Hindlimb muscle (tissue), 1 donor: ENCODE results near the gene KCNE1. TPM values are rescaled to one million over a fixed set of nuclear protein-coding genes. Genes with fewer than 3 reads are reported as not detected.
"Not testable (repeated sequence)": the region's sequence is repeated elsewhere in the genome, so short reads cannot be mapped to it uniquely, and the experiment has no call there.

Experiments used
- DNase-seq: peaks from one replicate; pipeline ENCODE4 v3.0.0-alpha.2; 2013
- polyA plus RNA-seq: library from polyadenylated mRNA; unstranded; fragments of 120-200 nt; gene quantifications from one replicate; pipeline ENCODE4 v1.2.1, GENCODE V29; 2013; ENCODE audit not compliant: insufficient read length

KCNE1 gene
- polyA plus RNA-seq, 1 donor = 0.28 TPM

DNA sequence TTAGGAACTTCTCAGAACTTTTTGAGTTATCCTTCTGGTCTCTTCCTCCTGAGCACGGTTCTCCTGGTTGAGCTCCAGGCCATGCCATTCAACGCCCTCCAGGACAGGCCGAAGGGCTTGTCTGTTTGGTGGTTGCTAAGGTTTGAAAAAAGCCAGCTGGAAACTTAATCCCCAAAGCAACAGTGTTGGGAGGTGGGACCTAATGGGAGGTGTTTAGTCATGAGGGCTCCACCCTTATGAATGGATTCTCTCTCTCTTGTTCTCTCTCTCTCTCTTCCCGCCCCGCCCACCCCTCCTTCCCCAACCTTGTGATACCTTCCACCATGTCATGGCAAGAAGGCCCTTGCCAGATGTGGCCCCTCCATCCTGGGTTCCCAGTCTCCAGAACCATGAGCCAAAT, 829 bp downstream of the KCNE1 start:
- no peak for DNase-seq

DNA sequence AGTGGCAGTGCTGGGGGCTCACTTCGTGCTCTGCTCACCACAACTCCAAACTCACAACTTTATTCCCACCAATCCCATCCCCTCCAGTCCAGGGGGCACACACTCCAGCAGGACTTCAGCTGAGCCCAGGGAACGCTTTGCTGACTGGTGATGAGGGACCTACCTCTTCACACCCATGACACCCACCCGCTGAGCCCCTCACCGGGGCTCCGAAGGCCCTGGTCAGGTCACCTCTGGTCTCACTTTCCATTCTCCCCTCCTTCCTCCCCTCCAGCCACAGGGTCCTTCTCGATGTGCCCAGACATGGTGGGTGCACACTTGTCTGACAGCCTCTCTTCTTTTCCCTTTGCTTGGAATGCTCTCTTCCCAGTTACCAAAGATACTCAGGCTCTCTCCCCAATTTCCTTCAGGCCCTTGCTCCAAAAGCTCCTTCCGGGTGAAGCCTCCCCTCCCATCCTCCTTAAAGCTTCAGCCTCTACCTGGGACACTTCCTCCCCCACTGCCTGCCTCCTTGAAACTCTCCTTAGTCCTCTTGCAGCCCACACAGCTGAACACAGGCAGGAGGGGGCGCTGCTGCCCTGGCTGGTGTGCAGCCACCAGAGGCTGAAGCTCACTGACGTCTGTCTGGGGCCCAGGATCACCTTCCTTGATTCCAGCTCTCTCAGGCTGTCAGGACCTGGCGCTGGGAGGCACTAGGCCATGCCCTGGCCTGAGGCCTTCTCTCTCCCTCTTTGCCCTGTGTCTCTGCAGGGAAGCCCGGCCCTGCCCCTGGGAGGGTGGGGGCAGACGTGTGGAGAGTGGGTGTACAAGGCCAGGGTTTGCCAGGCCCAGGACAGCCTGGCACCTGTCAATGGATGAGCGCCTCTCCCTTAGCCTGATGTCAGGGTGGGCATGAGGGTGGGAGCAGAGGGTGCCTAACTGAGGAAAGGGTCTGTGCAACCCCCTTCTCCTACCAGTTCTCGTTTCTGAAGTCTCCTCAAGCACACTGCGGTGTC, 1.6 kb downstream of the KCNE1 start:
- no peak for DNase-seq

DNA sequence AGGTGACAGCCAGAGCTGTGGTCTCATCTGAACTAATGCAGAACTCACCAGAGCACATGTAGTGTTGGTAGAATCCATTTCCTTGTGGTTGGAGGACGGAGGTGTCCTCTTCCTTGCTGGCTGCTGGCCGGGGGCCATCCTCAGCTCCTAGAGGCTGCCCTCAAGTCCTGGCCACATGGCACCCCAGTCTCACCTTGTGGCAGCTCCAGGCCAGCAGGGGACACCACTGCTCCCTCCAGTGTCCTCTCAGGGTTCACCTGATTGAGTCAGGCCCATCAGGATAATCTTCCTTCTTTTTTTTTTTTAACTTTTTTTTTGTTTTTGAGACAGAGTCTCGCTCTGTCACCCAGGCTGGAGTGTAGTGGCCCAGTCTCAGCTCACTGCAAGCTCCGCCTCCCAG, 2.9 kb downstream of the KCNE1 start:
- DNase-seq = no peak

DNA sequence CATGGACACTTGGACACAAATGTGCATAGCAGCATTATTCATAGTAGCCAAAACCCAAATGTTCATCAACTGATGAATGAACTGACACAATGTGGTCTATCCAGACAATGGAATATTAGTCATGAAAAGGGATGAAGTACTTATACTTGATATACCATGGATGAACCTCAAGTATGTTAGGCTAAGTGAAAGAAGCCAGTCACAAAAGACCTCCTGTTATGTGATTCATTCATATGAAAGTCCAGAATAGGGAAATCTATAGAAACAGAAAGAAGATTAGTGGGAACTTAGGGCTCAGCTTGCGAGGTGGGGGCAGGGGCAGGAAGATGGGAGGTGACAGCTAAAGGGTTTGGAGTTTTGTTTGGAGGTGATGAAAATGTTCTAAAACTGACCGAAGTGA, 7.4 kb downstream of the KCNE1 start:
- DNase-seq = no peak

DNA sequence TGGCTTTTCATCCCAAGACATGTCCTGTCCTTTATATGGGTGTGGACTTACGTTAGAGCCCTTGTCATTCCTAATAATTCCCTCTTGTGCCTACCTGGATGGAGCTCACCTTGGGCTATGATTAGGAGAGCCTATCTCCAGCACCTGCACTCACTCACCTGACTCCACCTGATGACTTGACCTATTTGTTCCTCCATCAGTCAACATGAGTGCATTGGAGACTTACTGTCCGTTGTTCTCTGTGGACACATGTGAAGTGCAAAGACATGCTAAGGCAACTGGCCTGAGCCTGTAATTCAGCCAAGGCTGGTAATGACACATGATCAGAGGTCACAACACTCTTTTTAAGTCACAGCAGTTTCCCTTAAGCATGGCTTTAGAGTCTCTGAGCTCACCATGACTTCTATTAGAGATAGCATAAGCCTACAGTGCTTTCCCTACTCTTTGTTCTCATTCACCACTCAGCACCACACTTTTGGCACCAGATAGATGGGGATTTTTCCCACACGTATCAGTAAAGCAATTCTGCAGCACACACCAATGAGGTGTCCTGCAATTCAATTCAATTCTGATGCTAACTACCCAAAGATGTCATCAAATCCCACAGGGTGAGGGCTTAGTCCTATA, 9.4 kb downstream of the KCNE1 start:
- DNase-seq = no peak

DNA sequence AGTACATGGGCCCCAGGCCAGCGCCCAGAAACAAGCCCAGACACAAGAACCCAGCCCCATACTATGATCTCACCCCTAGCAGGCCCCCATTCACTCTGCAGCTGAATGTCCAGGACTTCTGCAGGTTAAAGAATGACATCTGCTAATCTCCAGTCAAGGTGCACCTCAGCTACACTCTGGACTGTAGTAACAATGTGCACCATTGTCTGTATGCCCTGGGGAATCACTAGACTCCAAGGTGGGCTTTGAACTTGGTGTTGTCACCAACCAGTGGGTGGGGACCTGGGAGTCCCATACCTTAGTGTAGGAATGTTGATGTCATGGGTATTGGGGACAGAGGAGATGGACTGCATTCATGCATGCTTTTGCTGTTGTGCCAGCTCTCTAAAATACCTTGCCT, 10.3 kb downstream of the KCNE1 start:
- no peak for DNase-seq

DNA sequence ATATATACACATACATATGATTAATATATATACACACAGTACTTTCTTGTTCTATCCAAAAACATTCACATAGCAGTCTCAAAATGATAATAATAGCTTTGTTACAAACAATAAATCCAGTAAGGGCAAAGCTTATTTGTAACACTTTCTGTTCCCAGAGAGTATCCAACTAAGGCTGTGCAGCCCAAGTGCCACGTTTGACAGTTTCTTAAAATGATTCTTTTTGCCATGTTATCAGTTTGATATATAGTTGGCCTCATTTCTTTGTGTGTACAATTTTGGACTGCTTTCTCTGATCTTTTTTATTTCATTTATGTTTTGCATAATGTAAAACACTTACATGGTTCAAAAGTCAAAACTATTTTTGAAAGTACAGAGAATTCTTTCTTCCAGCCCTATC, 11.8 kb downstream of the KCNE1 start:
- no peak for DNase-seq

DNA sequence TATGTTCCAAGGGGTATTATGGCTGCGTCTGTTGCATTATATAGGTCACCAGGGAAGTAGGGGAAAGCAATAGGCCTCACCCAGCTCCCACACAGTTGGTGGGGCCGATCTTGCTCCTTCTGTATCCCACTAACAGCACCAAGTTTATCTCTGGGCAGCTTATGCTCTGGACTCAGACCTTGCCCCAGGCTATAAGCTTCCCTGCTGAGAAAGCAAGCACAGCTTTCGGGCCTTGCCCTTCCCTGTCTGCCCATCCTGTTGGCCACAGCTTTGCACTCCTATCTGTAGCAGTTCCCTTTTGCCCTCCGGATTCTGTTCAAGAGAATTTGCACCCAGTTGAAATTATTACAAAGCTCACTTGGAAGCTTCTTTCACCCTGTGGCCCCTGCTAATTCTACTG, 12.9 kb downstream of the KCNE1 start:
- no peak for DNase-seq

DNA sequence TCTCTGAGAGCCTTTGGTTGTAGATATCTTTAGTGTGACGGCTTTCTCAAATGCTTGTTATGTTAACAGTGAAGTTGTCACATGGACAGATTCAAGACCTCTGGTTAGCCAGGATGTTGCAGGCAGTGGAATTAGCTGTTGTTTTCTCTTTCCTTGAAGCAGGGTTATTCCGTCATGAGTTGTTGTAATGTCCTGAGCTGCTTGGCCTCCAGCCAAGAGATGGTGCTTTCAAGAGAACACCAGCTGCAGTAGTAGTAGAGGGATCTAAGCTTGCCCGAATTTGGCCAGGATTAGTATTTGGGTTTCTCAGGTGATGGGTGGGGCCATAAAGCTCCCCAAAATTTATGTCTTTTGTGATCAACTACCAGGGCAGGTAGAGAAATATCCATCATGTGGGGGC, 13.4 kb downstream of the KCNE1 start:
- DNase-seq = no peak

DNA sequence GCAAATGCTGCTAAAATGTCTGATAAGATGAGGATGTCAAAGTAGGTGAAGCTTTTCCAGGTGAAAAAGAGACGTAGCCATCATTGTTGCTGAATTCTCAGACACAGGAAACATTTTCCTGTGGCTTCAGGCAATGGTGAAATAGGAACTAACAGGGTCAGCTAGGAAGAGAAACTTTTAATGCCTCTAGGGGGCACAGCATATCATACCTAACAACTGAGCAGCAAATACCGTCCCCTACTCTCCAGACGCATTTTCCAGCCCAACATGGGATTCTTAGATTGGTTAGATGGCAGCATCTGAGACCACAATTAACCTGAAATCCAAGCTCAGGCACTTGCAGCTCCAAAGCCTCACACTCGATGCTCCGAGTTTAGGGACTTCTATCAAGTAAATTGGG, 28.2 kb downstream of the KCNE1 start:
- not testable (repeated sequence) for DNase-seq

DNA sequence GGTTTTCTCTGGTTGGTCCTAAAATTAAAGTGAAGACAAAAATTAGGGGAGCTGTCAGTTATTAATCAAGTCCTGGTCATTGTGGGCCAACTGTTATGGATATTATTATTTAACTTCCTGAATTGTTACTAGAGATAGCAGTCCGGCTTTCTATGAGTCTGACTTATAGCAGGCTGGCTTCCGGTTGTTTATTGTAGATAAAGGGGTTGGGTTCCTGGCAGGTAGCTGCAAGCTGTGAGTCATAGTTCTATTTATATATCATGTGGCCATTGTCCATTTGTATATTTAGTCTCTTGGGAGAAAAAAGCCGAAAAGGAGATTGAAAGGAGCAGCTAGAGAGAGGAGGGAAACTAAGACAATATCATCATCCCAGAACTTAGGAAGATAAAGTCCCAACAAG, 28.6 kb downstream of the KCNE1 start:
- not testable (repeated sequence) for DNase-seq

DNA sequence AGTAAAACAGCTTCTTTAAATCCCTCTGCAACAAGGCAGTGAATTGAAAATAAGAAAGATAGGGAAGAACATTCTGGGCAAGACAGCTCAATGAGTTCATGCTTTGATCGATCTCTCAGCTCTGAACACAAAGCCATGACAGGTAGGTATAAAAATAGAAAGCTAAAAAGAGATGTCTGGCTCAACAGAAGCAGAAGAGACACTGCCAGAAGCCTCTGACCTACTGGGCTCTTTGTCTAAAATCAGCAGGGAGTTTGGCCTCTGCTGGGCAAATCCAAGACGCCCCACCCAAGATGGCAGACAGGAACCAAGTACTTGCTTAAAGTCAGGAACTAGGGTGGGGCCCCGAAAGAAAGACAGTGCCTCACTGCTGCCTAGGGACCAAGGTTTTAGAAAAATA, 44.7 kb downstream of the KCNE1 start:
- not testable (repeated sequence) for DNase-seq

DNA sequence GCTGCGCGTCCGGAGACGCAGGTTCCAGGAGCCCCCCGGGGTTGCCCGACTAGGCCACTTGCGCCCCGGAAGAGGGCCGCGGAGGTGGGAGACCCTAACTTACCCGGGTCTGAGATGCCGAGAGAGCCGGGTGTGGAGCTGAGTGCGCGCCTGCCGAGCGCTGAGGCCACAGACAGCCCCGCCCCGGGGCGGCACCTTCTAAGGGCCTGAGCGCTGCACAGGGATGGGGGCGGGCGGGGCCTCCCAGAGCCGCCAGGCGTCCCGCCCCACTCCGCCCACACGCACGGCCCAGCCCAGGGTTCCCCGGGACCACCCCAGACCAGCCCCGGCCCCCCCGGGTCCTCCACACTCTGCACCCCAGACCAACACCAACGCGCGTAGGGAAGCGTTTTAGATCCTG, 52.6 kb downstream of the KCNE1 start:
- DNase-seq = not testable (repeated sequence)

DNA sequence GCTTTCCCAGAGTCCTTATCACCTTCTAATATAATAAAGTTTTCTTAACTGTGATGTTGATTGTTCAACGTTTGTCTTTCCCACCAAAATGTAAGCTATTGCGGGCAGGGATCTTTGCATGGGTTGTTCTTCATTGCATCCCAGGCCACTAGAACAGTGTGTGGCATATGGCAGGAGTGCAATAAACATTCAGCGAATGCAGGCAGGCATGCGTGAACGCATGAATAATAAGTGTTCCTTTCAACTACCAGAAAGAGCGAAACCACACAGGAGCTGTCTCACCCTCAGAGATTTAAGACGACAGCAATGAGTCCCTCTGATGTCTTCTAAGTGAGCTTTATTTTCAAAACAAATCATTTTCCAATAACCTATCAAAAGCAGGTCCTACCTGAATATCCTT, 53.7 kb downstream of the KCNE1 start:
- DNase-seq = not testable (repeated sequence)

DNA sequence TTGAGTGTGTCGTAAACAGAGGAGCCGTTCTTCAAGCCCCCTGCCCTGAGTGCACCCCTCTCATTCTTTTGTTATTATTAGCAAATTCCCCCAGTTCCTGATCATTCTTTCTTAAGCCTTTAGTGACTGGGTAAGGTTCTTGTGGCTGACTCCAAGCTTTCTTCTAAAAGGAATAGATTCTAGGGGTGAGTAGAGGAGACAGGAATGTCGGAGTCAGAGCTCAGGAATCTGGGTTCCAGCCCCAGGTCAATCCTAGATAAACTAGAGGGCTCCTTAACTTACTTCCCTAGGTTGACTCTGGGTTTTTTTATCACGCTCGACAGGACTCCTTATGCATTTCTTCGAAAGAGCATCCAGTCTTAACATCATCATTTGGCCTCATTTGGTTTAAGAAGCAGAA, 55.8 kb downstream of the KCNE1 start:
- not testable (repeated sequence) for DNase-seq

DNA sequence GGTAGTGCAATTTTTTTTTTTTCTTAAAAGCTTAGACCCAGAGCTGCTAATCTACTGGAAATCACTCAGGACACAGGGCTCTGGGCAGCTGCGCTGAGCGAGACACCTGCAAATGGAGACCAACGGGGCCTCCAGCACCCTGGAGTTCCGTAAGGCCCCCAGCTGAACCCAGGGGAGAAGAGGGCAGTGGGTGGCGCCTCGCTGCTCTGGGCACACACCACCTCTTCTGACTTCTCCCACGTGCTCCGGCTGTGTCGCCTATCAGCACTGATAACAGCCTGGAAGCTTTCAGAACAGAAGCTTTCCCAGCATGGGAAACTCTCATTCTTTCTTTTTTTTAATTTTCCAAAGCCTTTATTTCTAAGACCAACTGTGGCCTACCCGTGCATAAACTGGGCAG, 56.4 kb downstream of the KCNE1 start:
- not testable (repeated sequence) for DNase-seq

DNA sequence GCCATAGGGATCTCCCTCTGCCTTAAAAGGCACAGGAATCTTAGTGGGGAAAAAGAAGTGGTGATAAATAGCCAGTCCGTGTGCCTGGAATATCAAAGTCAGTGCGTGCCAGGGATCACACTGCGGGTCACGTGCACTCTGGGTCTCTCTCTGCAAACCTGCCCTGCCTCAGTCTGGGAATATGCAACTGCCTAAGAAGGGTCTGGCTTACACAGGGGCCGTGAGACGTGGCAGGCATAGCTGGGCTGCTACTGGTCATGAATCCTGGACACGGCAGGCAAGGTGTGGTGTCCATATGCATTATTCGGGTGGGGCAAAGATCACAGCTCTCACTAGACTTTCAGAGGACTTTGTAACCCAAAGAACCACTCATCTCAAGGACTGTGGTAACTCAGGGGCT, 65.0 kb downstream of the KCNE1 start:
- not testable (repeated sequence) for DNase-seq

DNA sequence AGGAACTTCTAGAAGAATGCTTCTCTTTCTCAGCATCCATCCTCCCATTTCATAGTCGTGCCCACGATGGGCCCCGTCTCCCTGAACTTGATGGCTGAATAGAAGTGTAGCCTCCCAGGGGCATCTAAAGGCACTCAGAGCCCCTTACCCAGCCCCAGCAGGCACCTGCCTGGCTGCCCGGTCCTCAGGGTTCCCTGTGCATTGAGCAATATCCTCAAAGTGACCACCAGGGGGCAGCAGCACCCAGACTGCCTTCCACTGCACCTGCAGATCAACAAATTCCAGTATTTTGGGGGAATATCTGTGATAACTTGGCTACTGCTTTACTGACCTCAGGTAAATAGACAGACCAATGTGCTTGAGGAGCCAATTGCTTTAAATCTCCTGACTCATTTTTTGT, 68.5 kb downstream of the KCNE1 start:
- not testable (repeated sequence) for DNase-seq

DNA sequence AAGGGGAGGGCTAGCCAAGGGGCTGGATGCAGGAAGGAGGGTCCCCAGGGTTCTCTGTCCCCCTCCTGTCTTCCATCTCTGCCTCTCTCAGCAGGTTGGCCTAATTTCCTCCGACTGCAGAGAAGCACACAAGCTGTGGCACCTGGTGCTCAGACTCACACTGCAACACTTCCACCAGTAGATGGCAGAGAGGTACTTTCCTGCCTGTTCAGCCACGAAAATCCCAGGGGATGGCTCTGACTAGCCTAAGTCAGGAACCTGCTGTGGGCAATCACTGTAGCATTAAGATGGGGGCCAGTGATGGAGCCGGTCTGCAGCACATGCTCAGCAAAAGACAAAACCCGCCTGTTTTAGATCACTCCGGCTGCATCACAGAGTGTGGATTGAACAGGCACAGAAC, 82.3 kb downstream of the KCNE1 start:
- not testable (repeated sequence) for DNase-seq

DNA sequence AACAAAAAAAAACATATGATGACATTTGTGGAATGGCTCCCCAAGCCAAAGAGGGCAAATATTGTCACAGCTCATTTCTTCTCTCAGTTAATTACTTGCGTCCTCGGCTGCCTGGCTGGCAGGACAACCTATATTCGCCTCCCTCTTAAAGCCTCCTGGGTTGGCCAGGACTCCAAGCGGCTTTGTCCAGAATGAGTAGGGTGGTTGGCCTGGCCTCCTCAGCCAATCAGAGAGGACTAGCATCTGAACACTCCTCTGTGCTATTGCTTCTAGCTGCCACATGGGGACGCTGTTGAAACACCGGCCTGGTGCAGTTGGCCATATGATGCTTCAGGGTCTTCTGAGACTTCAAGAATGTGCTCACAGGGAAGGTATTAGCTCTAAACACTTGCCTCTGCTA, 83.6 kb downstream of the KCNE1 start:
- not testable (repeated sequence) for DNase-seq

DNA sequence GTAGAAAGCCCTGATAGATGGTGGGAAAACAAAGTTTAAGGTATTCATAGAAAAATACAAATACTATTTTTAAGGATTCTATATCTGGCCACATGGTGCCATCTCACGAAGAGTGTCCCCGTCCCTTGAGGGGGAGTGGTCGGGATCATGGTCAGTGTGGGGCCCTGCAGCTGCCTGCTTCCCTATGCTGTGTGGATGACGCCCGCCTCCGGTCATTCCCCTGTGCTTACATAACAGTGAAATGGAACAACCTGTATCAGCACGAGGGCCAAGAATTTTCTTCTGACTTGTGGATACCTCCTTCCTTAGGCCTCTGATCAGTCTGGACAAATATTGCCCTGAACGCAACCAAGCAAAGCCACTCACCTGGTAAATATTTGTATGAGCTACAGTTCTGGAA, 84.7 kb downstream of the KCNE1 start:
- DNase-seq = not testable (repeated sequence)

DNA sequence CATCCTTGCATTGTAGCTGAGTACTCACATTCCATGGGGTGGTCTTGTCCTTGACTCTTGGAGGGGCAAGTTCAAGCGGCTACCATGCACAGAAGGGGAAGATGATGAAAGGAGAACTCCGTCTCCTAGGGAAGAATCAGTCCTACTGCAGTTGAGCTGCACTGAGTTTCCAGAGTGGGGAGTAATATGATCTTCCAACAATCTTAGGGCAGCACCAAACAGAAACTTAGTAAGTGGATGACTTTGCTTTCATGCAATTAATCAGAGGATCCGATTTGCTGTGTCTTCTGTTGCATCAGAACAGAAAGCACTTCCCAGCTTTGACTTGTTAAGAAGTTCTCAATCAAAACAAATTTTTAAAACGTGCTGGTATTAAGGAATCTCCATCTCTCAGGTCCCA, 88.2 kb downstream of the KCNE1 start, which contains the start of gene SMIM34:
SMIM34 (minus strand) TSS at position 147 of the 400 bp plus-strand sequence; CDS start at position 35, 112 bp downstream.
- not testable (repeated sequence) for DNase-seq

DNA sequence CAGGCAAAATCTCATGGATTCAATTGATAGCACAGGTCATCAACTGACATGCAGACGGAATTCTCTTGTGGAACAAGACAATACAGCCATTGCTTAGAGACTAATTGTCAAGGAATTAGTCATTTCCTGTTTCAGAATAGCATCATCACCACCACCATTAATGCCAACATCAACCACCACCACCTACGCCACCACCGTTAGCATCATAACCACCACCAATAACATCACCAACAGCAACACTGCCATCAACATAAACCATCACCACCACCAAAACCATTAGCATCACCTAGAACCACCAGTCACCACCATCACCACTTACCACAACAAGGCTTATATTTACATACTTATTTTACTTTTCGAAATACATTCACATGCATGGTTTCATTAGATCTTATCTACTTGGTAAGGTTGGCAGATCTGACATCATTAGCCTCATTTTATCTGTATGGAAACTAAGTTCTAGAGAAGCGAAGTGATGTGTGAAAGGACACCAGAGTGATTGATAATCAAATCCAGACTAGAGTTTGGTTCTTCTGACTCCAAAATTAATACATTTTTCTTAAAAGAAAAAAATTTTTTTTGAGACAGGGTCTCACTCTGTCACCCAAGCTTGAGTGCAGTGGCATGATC, 94.4 kb downstream of the KCNE1 start:
- DNase-seq = not testable (repeated sequence)
